HUES64 (cell line): ENCODE measurements around the gene CWF19L2. TPM values are rescaled to one million over a fixed set of nuclear protein-coding genes. Genes with fewer than 3 reads are reported as not detected.
"Not testable (repeated sequence)": the region's sequence is repeated elsewhere in the genome, so short reads cannot be mapped to it uniquely, and the experiment has no call there.

ENCODE experiments used
- H3K27ac ChIP-seq: 2 replicates; pipeline ENCODE4 v1.7.0; 2013; ENCODE audit warnings: low read depth, low read length, inconsistent platforms
- H3K27me3 ChIP-seq: 2 replicates; pipeline ENCODE4 v1.6.1; 2013; ENCODE audit warnings: mild to moderate bottlenecking, low read length; ENCODE audit not compliant: insufficient read depth
- H3K36me3 ChIP-seq: 2 replicates; pipeline ENCODE4 v1.6.1; 2013; ENCODE audit warnings: mild to moderate bottlenecking, low read length; ENCODE audit not compliant: insufficient read depth
- H3K4me1 ChIP-seq: 2 replicates; pipeline ENCODE4 v1.6.1; 2013; ENCODE audit warnings: mild to moderate bottlenecking, low read length, moderate library complexity; ENCODE audit not compliant: insufficient read depth
- H3K4me3 ChIP-seq: 2 replicates; pipeline ENCODE4 v1.5.1; 2013; ENCODE audit warnings: mild to moderate bottlenecking, low read length, moderate library complexity
- H3K9ac ChIP-seq: 2 replicates; pipeline ENCODE4 v1.6.1; 2013; ENCODE audit warnings: mild to moderate bottlenecking, low read depth, low read length
- H3K9me3 ChIP-seq: 2 replicates; pipeline ENCODE4 v1.6.1; 2013; ENCODE audit warnings: low read depth, low read length; ENCODE audit not compliant: insufficient read depth
- WGBS: fragments of 150-250, 120-280 bp; methylation state at CpG from one replicate; pipeline ENCODE4 v1.1.7; 2013; ENCODE audit warnings: missing lambda C conversion rate; 5-methylcytosine and 5-hydroxymethylcytosine counted together
- polyA plus RNA-seq, 2 experiments: library from polyadenylated mRNA; stranded (reverse); fragments of 50-300 nt; gene quantifications; one replicate each; pipeline ENCODE4 v1.2.3, GENCODE V29; 2013

The CWF19L2 gene
- 11.7 TPM for polyA plus RNA-seq (2013, experiment 1 of 2)
- 11.9 TPM for polyA plus RNA-seq (2013, experiment 2 of 2)

- Histone ChIP-seq H3K27me3 (no peaks in the 10 kb centered on the region), H3K9me3 (no peaks in the 10 kb centered on the region), H3K4me3 (peak within 1 kb of the TSS; percentile 84), H3K27ac (peak within 1 kb of the TSS; percentile 64), H3K36me3 (peaks cover 28% of the 10 kb centered on the region), H3K4me1 (no peaks in the 10 kb centered on the region), H3K9ac (peak within 1 kb of the TSS; percentile 87)
- WGBS: 2% methylated on average over 26 of the region's 30 CpGs
These were observed at the start of gene CWF19L2 for GRCh38 chr11:107457558-107458271. TSS of gene CWF19L2 (minus strand) at chr11:107457825. CDS start at chr11:107457816, 9 bp downstream.

GRCh38 chr11:107505647-107506225 lies 48.1 kb upstream of the CWF19L2 start:
- peaks cover 22% of the 10 kb centered on the region for H3K9me3 ChIP-seq
- no peak overlapping the region for H3K4me3 ChIP-seq
- peaks cover 49% of the 10 kb centered on the region for H3K36me3 ChIP-seq
- H3K9ac ChIP-seq: no peak overlapping the region
- no peaks in the 10 kb centered on the region for H3K4me1 ChIP-seq
- no peaks in the 10 kb centered on the region for H3K27me3 ChIP-seq
- H3K27ac ChIP-seq: no peak overlapping the region

- H3K4me3 ChIP-seq: no peak overlapping the region
- H3K4me1 ChIP-seq: no peaks in the 10 kb centered on the region
- no peaks in the 10 kb centered on the region for H3K27me3 ChIP-seq
- peaks cover 49% of the 10 kb centered on the region for H3K36me3 ChIP-seq
- H3K27ac ChIP-seq: no peak overlapping the region
- no peak overlapping the region for H3K9ac ChIP-seq
- 98% methylated on average over 5 of the region's 5 CpGs for WGBS
- peaks cover 24% of the 10 kb centered on the region for H3K9me3 ChIP-seq
These were observed 47.4 kb upstream of the CWF19L2 start for GRCh38 chr11:107504981-107505380.

- WGBS: 93% methylated on average over 1 of the region's 1 CpG
- Histone ChIP-seq H3K9ac (no peak overlapping the region), H3K9me3 (peaks cover 24% of the 10 kb centered on the region), H3K27ac (no peak overlapping the region), H3K36me3 (peaks cover 44% of the 10 kb centered on the region), H3K27me3 (no peaks in the 10 kb centered on the region), H3K4me1 (no peaks in the 10 kb centered on the region), H3K4me3 (no peak overlapping the region)
These were observed 44.1 kb upstream of the CWF19L2 start for GRCh38 chr11:107501713-107502112.

- peaks cover 18% of the 10 kb centered on the region for H3K9me3 ChIP-seq
- not testable (repeated sequence) for H3K27me3 ChIP-seq, H3K27ac ChIP-seq, H3K9ac ChIP-seq, H3K4me1 ChIP-seq, H3K4me3 ChIP-seq
- 97% methylated on average over 7 of the region's 7 CpGs for WGBS
- peaks cover 14% of the 10 kb centered on the region for H3K36me3 ChIP-seq
These were observed 39.7 kb upstream of the CWF19L2 start for GRCh38 chr11:107497371-107497770.

GRCh38 chr11:107496011-107496410 lies 38.4 kb upstream of the CWF19L2 start:
- no peak overlapping the region for H3K4me3 ChIP-seq
- H3K27ac ChIP-seq: no peak overlapping the region
- H3K36me3 ChIP-seq: peaks cover 2% of the 10 kb centered on the region; the same call in 1 of the 2 replicates
- no peak overlapping the region for H3K9ac ChIP-seq
- no peaks in the 10 kb centered on the region for H3K4me1 ChIP-seq
- peaks cover 5% of the 10 kb centered on the region; the same call in 1 of the 2 replicates for H3K9me3 ChIP-seq
- no peaks in the 10 kb centered on the region for H3K27me3 ChIP-seq
- 86% methylated on average over 4 of the region's 4 CpGs for WGBS

GRCh38 chr11:107494055-107494454 lies 36.4 kb upstream of the CWF19L2 start:
- no peak overlapping the region for H3K27ac ChIP-seq
- no peak overlapping the region for H3K9ac ChIP-seq
- H3K9me3 ChIP-seq: no peaks in the 10 kb centered on the region
- no peaks in the 10 kb centered on the region for H3K27me3 ChIP-seq
- no peak overlapping the region for H3K4me3 ChIP-seq
- H3K4me1 ChIP-seq: no peaks in the 10 kb centered on the region
- H3K36me3 ChIP-seq: no peaks in the 10 kb centered on the region
- no CpG with 5 or more reads among the region's 1 CpG for WGBS

GRCh38 chr11:107493117-107493516 lies 35.5 kb upstream of the CWF19L2 start:
- no peaks in the 10 kb centered on the region for H3K4me1 ChIP-seq
- H3K9me3 ChIP-seq: no peaks in the 10 kb centered on the region
- no peaks in the 10 kb centered on the region for H3K36me3 ChIP-seq
- no peak overlapping the region for H3K9ac ChIP-seq
- WGBS: 96% methylated on average over 1 of the region's 1 CpG
- H3K4me3 ChIP-seq: no peak overlapping the region
- H3K27me3 ChIP-seq: no peaks in the 10 kb centered on the region
- H3K27ac ChIP-seq: no peak overlapping the region

GRCh38 chr11:107490836-107491235 lies 33.2 kb upstream of the CWF19L2 start:
- no peaks in the 10 kb centered on the region for H3K27me3 ChIP-seq
- H3K27ac ChIP-seq: no peak overlapping the region
- 93% methylated on average over 2 of the region's 2 CpGs for WGBS
- H3K36me3 ChIP-seq: no peaks in the 10 kb centered on the region
- no peaks in the 10 kb centered on the region for H3K9me3 ChIP-seq
- H3K4me3 ChIP-seq: no peak overlapping the region
- no peak overlapping the region for H3K9ac ChIP-seq
- H3K4me1 ChIP-seq: no peaks in the 10 kb centered on the region

- Histone ChIP-seq H3K9me3 (no peaks in the 10 kb centered on the region), H3K36me3 (no peaks in the 10 kb centered on the region), H3K4me3 (no peak overlapping the region), H3K27ac (no peak overlapping the region), H3K27me3 (peaks cover 3% of the 10 kb centered on the region; the same call in 1 of the 2 replicates), H3K4me1 (no peaks in the 10 kb centered on the region), H3K9ac (no peak overlapping the region)
These were observed 24.6 kb upstream of the CWF19L2 start for GRCh38 chr11:107482234-107482633.

- Histone ChIP-seq H3K27ac (no peak overlapping the region), H3K27me3 (peaks cover 3% of the 10 kb centered on the region; the same call in 1 of the 2 replicates), H3K9ac (no peak overlapping the region), H3K36me3 (no peaks in the 10 kb centered on the region), H3K9me3 (no peaks in the 10 kb centered on the region), H3K4me3 (no peak overlapping the region), H3K4me1 (no peaks in the 10 kb centered on the region)
These were observed 21.3 kb upstream of the CWF19L2 start for GRCh38 chr11:107478922-107479321.
